A549 treated with Hydrocortisone at 1 μM for 4 hours (cell line): ENCODE measurements around the gene NPPA. TPM values are rescaled to one million over a fixed set of nuclear protein-coding genes. Genes with fewer than 3 reads are reported as not detected.

Source experiments
- total RNA-seq: library from RNA; stranded (reverse); fragments of 200-300 nt; extraction: Qiagen RNA extraction; gene quantifications from 5 replicates; pipeline ENCODE4 v1.2.3, GENCODE V29; 2022

NPPA gene
- not detected in 5 replicates for total RNA-seq

GRCh38 chr1:11847667-11848372 is at the start of gene NPPA:
TSS of gene NPPA (minus strand) at chr1:11847783. CDS start at chr1:11847684, 99 bp downstream.

GRCh38 chr1:11858613-11858967 is 11.0 kb upstream of the NPPA start, which contains the start of gene NPPB:
TSS of gene NPPB (minus strand) at chr1:11858945. CDS start at chr1:11858833, 112 bp downstream.

GRCh38 chr1:11805422-11806306 is 41.9 kb downstream of the NPPA start, which contains the start of the genes CLCN6 and MTHFR:
TSS of gene CLCN6 (plus strand) at chr1:11806191. CDS start at chr1:11806263, 72 bp downstream.
TSS of gene MTHFR (minus strand) at chr1:11805964. CDS start at chr1:11803116, 2,848 bp downstream.

Other genes with a start within 250 kb of the NPPA start
- gene FBXO2, start 193.4 kb downstream of the NPPA start, total RNA-seq: 6.1 to 10.7 TPM (median 9.5 TPM) in 5 replicates
- 15.2 to 18.2 TPM (median 16.2 TPM) in 5 replicates for gene FBXO44, start 192.9 kb downstream of the NPPA start, total RNA-seq
- 7.2 to 9.4 TPM (median 8.6 TPM) in 5 replicates for gene FBXO6, start 183.6 kb downstream of the NPPA start, total RNA-seq
- 41.8 to 51.3 TPM (median 49.8 TPM) in 5 replicates for gene MAD2L2, start 166.6 kb downstream of the NPPA start, total RNA-seq
- gene DRAXIN, start 156.1 kb downstream of the NPPA start, total RNA-seq: 0.03 to 0.09 TPM (median 0.05 TPM) in 5 replicates
- gene AGTRAP, start 111.6 kb downstream of the NPPA start, total RNA-seq: 80.0 to 109 TPM (median 100 TPM) in 5 replicates
- not detected in 5 replicates for gene C1orf167, start 85.6 kb downstream of the NPPA start, total RNA-seq
- gene MTHFR, start 41.8 kb downstream of the NPPA start, total RNA-seq: 4.4 to 5.0 TPM (median 4.7 TPM) in 5 replicates
- 5.3 to 6.3 TPM (median 5.6 TPM) in 5 replicates for gene CLCN6, start 41.6 kb downstream of the NPPA start, total RNA-seq
- gene NPPB, start 11.2 kb upstream of the NPPA start, total RNA-seq: 0.16 TPM in 1 of 5 replicates, not detected in the others
- 33.2 to 45.8 TPM (median 42.9 TPM) in 5 replicates for gene KIAA2013, start 78.6 kb upstream of the NPPA start, total RNA-seq
- gene PLOD1, start 86.9 kb upstream of the NPPA start, total RNA-seq: 75.7 to 90.6 TPM (median 83.9 TPM) in 5 replicates
- gene MFN2, start 132.7 kb upstream of the NPPA start, total RNA-seq: 29.3 to 42.4 TPM (median 31.2 TPM) in 5 replicates
- gene MIIP, start 171.7 kb upstream of the NPPA start, total RNA-seq: 12.3 to 16.4 TPM (median 14.7 TPM) in 5 replicates
- gene TNFRSF8, start 215.5 kb upstream of the NPPA start, total RNA-seq: 0.05 to 0.15 TPM (median 0.06 TPM) in 5 replicates